HEK293T (cell line): ENCODE results near the gene CCR5AS.
"Not testable (repeated sequence)": the region's sequence is repeated elsewhere in the genome, so short reads cannot be mapped to it uniquely, and the experiment has no call there.

ENCODE experiments used
- CTCF ChIA-PET: fragments of 350-600 bp; formaldehyde crosslinking; extraction: SDS; loops from one replicate; lab custom pipeline; 2021; ENCODE audit warnings: antibody characterized with exemption, inconsistent platforms; lab: Yijun Ruan, JAX
- POLR2A ChIA-PET: fragments of 350-600 bp; formaldehyde crosslinking; extraction: SDS; loops from one replicate; lab custom pipeline; 2020; ENCODE audit warnings: antibody characterized with exemption, inconsistent platforms; lab: Yijun Ruan, JAX
- DNase-seq: peaks from one replicate; pipeline ENCODE4 v3.0.0; 2012; ENCODE audit warnings: mixed read lengths; ENCODE audit errors: extremely low spot score
- ARNT ChIP-seq: fragments of 450-650 bp; IDR thresholded peaks from 2 replicates; pipeline ENCODE4 v1.6.1; 2017; ENCODE audit warnings: mild to moderate bottlenecking
- BHLHE40 ChIP-seq: fragments of 450-650 bp; IDR thresholded peaks from 2 replicates; pipeline ENCODE4 v1.6.1; 2016; ENCODE audit warnings: mild to moderate bottlenecking, moderate library complexity, borderline replicate concordance
- CTBP1 ChIP-seq: fragments of 450-650 bp; IDR thresholded peaks from 2 replicates; pipeline ENCODE4 v1.6.1; 2016; ENCODE audit warnings: borderline replicate concordance
- ELF4 ChIP-seq: fragments of 450-650 bp; IDR thresholded peaks from 2 replicates; pipeline ENCODE4 v1.6.1; 2017; ENCODE audit warnings: antibody characterized with exemption
- FOXA1 ChIP-seq: fragments of 450-650 bp; IDR thresholded peaks from 2 replicates; pipeline ENCODE4 v1.6.1; 2016; ENCODE audit warnings: mild to moderate bottlenecking
- FOXK2 ChIP-seq: fragments of 450-650 bp; IDR thresholded peaks from 2 replicates; pipeline ENCODE4 v1.6.1; 2016; ENCODE audit warnings: mild to moderate bottlenecking
- FOXM1 ChIP-seq: fragments of 450-650 bp; IDR thresholded peaks from 2 replicates; pipeline ENCODE4 v1.6.1; 2017; ENCODE audit warnings: mild to moderate bottlenecking, borderline replicate concordance
- HDGF ChIP-seq: fragments of 450-650 bp; IDR thresholded peaks from 2 replicates; pipeline ENCODE4 v1.6.1; 2017; ENCODE audit warnings: antibody characterized with exemption, borderline replicate concordance
- L3MBTL2 ChIP-seq: fragments of 450-650 bp; conservative IDR thresholded peaks from 2 replicates; pipeline ENCODE4 v1.6.1; 2016; ENCODE audit warnings: mild to moderate bottlenecking
- LEF1 ChIP-seq: fragments of 450-650 bp; IDR thresholded peaks from 2 replicates; pipeline ENCODE4 v1.6.1; 2017; ENCODE audit warnings: mild to moderate bottlenecking, borderline replicate concordance
- NFRKB ChIP-seq: fragments of 450-650 bp; IDR thresholded peaks from 2 replicates; pipeline ENCODE4 v1.6.1; 2016; ENCODE audit warnings: mild to moderate bottlenecking, moderate library complexity
- PKNOX1 ChIP-seq: fragments of 450-650 bp; IDR thresholded peaks from 2 replicates; pipeline ENCODE4 v1.6.1; 2016
- SP1 ChIP-seq: fragments of 450-650 bp; IDR thresholded peaks from 2 replicates; pipeline ENCODE4 v1.6.1; 2017
- SUZ12 ChIP-seq: fragments of 450-650 bp; IDR thresholded peaks from 2 replicates; pipeline ENCODE4 v1.6.1; 2016; ENCODE audit warnings: mild to moderate bottlenecking
- TARDBP ChIP-seq: fragments of 450-650 bp; IDR thresholded peaks from 2 replicates; pipeline ENCODE4 v1.6.1; 2016
- ZNF384 ChIP-seq: fragments of 450-650 bp; IDR thresholded peaks from 2 replicates; pipeline ENCODE4 v1.6.1; 2016

Gene CCR5AS

GRCh38 chr3:46442576-46443530 lies 36.0 kb upstream of the CCR5AS start:
- no peak for TF ChIP-seq NFRKB
- no peak for TF ChIP-seq FOXM1
- no peak for TF ChIP-seq ARNT
- no peak for TF ChIP-seq CTBP1
- no peak for TF ChIP-seq LEF1
- POLR2A ChIA-PET, result no interaction called here
- CTCF ChIA-PET, result interaction anchor here (1.1 to 2.0 kb wide), 2 partner anchors 10 to 45 kb away, joined by 3 to 4 read pairs; no protein-coding TSS in a partner anchor
- DNase-seq, result no peak

- TF ChIP-seq FOXA1 (no peak), SUZ12 (no peak), L3MBTL2 (no peak), HDGF (no peak)
- DNase-seq, result no peak
- ChIA-PET POLR2A (no interaction called here), CTCF (no interaction called here)
These were observed 33.8 kb upstream of the CCR5AS start for GRCh38 chr3:46440531-46441294.

GRCh38 chr3:46438831-46439230 lies 32.0 kb upstream of the CCR5AS start:
- POLR2A ChIA-PET, result no interaction called here
- DNase-seq, result no peak
- CTCF ChIA-PET, result interaction anchor here (1.5 kb wide), 1 partner anchor 11 kb away, joined by 7 read pairs; no protein-coding TSS in a partner anchor
- TF ChIP-seq HDGF (no peak), SP1 (no peak), BHLHE40 (no peak), L3MBTL2 (no peak), SUZ12 (no peak), CTBP1 (no peak), NFRKB (no peak), ELF4 (no peak)

GRCh38 chr3:46435081-46435726 lies 28.3 kb upstream of the CCR5AS start:
- ChIA-PET POLR2A (no interaction called here), CTCF (interaction anchor here (0.6 kb wide), 1 partner anchor 15 kb away, joined by 3 read pairs; no protein-coding TSS in a partner anchor)
- no peak for DNase-seq
- no peak for TF ChIP-seq FOXA1
- TF ChIP-seq CTBP1, result no peak
- no peak for TF ChIP-seq FOXM1
- TF ChIP-seq LEF1, result no peak
- TF ChIP-seq TARDBP, result no peak
- no peak for TF ChIP-seq ZNF384
- TF ChIP-seq PKNOX1, result no peak
- no peak for TF ChIP-seq SUZ12
- no peak for TF ChIP-seq SP1
- TF ChIP-seq FOXK2, result no peak
- TF ChIP-seq HDGF, result no peak
- no peak for TF ChIP-seq ELF4

- TF ChIP-seq FOXM1 (no peak), PKNOX1 (no peak), ELF4 (no peak), HDGF (no peak), BHLHE40 (no peak), ZNF384 (no peak), TARDBP (no peak), FOXA1 (no peak), LEF1 (no peak), NFRKB (no peak), L3MBTL2 (no peak), SUZ12 (no peak), ARNT (no peak)
- no peak for DNase-seq
- CTCF ChIA-PET, result no interaction called here
- POLR2A ChIA-PET, result no interaction called here
These were observed 27.0 kb upstream of the CCR5AS start for GRCh38 chr3:46433841-46434240.

GRCh38 chr3:46433118-46433517 lies 26.3 kb upstream of the CCR5AS start:
- CTCF ChIA-PET, DNase-seq, POLR2A ChIA-PET: not testable (repeated sequence)

- DNase-seq, CTCF ChIA-PET, POLR2A ChIA-PET: not testable (repeated sequence)
These were observed 25.0 kb upstream of the CCR5AS start for GRCh38 chr3:46431905-46432304.

- DNase-seq, POLR2A ChIA-PET: not testable (repeated sequence)
- CTCF ChIA-PET, result interaction anchor here (0.7 kb wide), 1 partner anchor 20 kb away, joined by 3 read pairs; no protein-coding TSS in a partner anchor
These were observed 24.0 kb upstream of the CCR5AS start for GRCh38 chr3:46430879-46431278.
